ENCODE results near the gene ARFGEF3.
A peak's percentile ranks its signal among the peaks of the same experiment; 100 is the strongest.
"Not testable (repeated sequence)": the region's sequence is repeated elsewhere in the genome, so short reads cannot be mapped to it uniquely, and the experiment has no call there.

ARFGEF3 gene

GRCh38 chr6:138272533-138273315 lies 111.0 kb downstream of the ARFGEF3 start:
- DNase-seq (ENCODE audit: low read depth in 2 of 2) = no peak

- no peak for DNase-seq (ENCODE audit: low read depth in 2 of 2)
Observed at GRCh38 chr6:138275976-138276375, 114.2 kb downstream of the ARFGEF3 start.

- DNase-seq (ENCODE audit: low read depth in 2 of 2) = no peak
Observed at GRCh38 chr6:138277835-138278234, 116.1 kb downstream of the ARFGEF3 start.

- no peak for DNase-seq (ENCODE audit: low read depth in 2 of 2)
Observed at GRCh38 chr6:138278326-138278725, 116.6 kb downstream of the ARFGEF3 start.

- DNase-seq (ENCODE audit: low read depth in 2 of 2) = no peak
Observed at GRCh38 chr6:138285800-138286199, 124.1 kb downstream of the ARFGEF3 start.

- DNase-seq (ENCODE audit: low read depth in 2 of 2) = no peak
Observed at GRCh38 chr6:138286698-138287097, 125.0 kb downstream of the ARFGEF3 start.

- DNase-seq (ENCODE audit: low read depth in 2 of 2) = peak in 1 of 2 experiments; percentile 33
Observed at GRCh38 chr6:138287144-138287955, 125.6 kb downstream of the ARFGEF3 start.

GRCh38 chr6:138288428-138289085 lies 126.8 kb downstream of the ARFGEF3 start:
- not testable (repeated sequence) for DNase-seq (ENCODE audit: low read depth in 2 of 2)

- no peak for DNase-seq (ENCODE audit: low read depth in 2 of 2)
Observed at GRCh38 chr6:138289739-138290138, 128.0 kb downstream of the ARFGEF3 start.

- DNase-seq (ENCODE audit: low read depth in 2 of 2) = no peak
Observed at GRCh38 chr6:138290423-138290962, 128.8 kb downstream of the ARFGEF3 start.

- no peak for DNase-seq (ENCODE audit: low read depth in 2 of 2)
Observed at GRCh38 chr6:138291036-138291848, 129.5 kb downstream of the ARFGEF3 start.

GRCh38 chr6:138291849-138292181 lies 130.1 kb downstream of the ARFGEF3 start:
- no peak for DNase-seq (ENCODE audit: low read depth in 2 of 2)

GRCh38 chr6:138292482-138292881 lies 130.7 kb downstream of the ARFGEF3 start:
- DNase-seq (ENCODE audit: low read depth in 2 of 2) = no peak

- no peak for DNase-seq (ENCODE audit: low read depth in 2 of 2)
Observed at GRCh38 chr6:138293428-138294395, 132.0 kb downstream of the ARFGEF3 start.

GRCh38 chr6:138296381-138296780 lies 134.6 kb downstream of the ARFGEF3 start:
- no peak for DNase-seq (ENCODE audit: low read depth in 2 of 2)

GRCh38 chr6:138296786-138297185 lies 135.0 kb downstream of the ARFGEF3 start:
- DNase-seq (ENCODE audit: low read depth in 2 of 2) = no peak

GRCh38 chr6:138297761-138298298 lies 136.1 kb downstream of the ARFGEF3 start:
- DNase-seq (ENCODE audit: low read depth in 2 of 2) = no peak

GRCh38 chr6:138300469-138300868 lies 138.7 kb downstream of the ARFGEF3 start:
- DNase-seq (ENCODE audit: low read depth in 2 of 2) = no peak

- DNase-seq (ENCODE audit: low read depth in 2 of 2) = no peak
Observed at GRCh38 chr6:138302554-138302953, 140.8 kb downstream of the ARFGEF3 start.

- no peak for DNase-seq (ENCODE audit: low read depth in 2 of 2)
Observed at GRCh38 chr6:138307352-138307751, 145.6 kb downstream of the ARFGEF3 start.

Measured in stimulated activated CD4-positive, alpha-beta T cell treated with anti-CD3 and anti-CD28 coated beads, Interleukin-12 subunit alpha, Interleukin-12 subunit beta, amount 100 ng/mL, for 24 hours (primary cell).